HG03159 (cell line): Measurements from ENCODE around the gene NNAT.

Experiments used
- ATAC-seq: cut with Tn5 transposase; IDR thresholded peaks from one replicate; pipeline ENCODE4 v1.9.1; 2021; ENCODE audit warnings: mild to moderate bottlenecking, moderate library complexity; ENCODE audit not compliant: unreplicated experiment

The NNAT gene

GRCh38 chr20:37523012-37523391 lies 2.0 kb downstream of the NNAT start:
- no peak for ATAC-seq

- no peak for ATAC-seq
These were observed 3.1 kb downstream of the NNAT start for GRCh38 chr20:37523911-37524700.

- ATAC-seq = no peak
These were observed 4.0 kb downstream of the NNAT start for GRCh38 chr20:37524859-37525708.

- no peak for ATAC-seq
These were observed 4.8 kb downstream of the NNAT start for GRCh38 chr20:37525810-37526209.

- ATAC-seq = no peak
These were observed 5.3 kb downstream of the NNAT start for GRCh38 chr20:37526238-37526838.

- no peak for ATAC-seq
These were observed 6.0 kb downstream of the NNAT start for GRCh38 chr20:37526839-37527637.

GRCh38 chr20:37527638-37528445 lies 6.8 kb downstream of the NNAT start, which contains the start of gene BLCAP:
BLCAP (minus strand) TSS chr20:37527876; CDS start chr20:37519174, 8,702 bp downstream.
- peak; percentile 81 for ATAC-seq

- no peak for ATAC-seq
These were observed 7.6 kb downstream of the NNAT start for GRCh38 chr20:37528446-37529213.

- no peak for ATAC-seq
These were observed 8.3 kb downstream of the NNAT start for GRCh38 chr20:37529214-37529967.

GRCh38 chr20:37529968-37530600 lies 9.0 kb downstream of the NNAT start:
- ATAC-seq = no peak

- no peak for ATAC-seq
These were observed 9.6 kb downstream of the NNAT start for GRCh38 chr20:37530696-37531095.

- ATAC-seq = no peak
These were observed 10.8 kb downstream of the NNAT start for GRCh38 chr20:37531856-37532255.

- ATAC-seq = no peak
These were observed 12.2 kb downstream of the NNAT start for GRCh38 chr20:37533154-37533715.

- ATAC-seq = peak; percentile 91
These were observed 13.5 kb downstream of the NNAT start for GRCh38 chr20:37534401-37535157.

- ATAC-seq = no peak
These were observed 14.5 kb downstream of the NNAT start for GRCh38 chr20:37535443-37536132.

- ATAC-seq = no peak
These were observed 16.5 kb downstream of the NNAT start for GRCh38 chr20:37537505-37537904.
